HepG2 (cell line): ENCODE data around the gene APOL5. TPM values are rescaled to one million over a fixed set of nuclear protein-coding genes. Genes with fewer than 3 reads are reported as not detected.

Experiments
- ATAC-seq: fragments of 200-7000 bp; cut with Tn5 transposase; 3 replicates; pipeline ENCODE4 v1.9.1; 2020; ENCODE audit warnings: mild to moderate bottlenecking, moderate library complexity
- BruUV-seq: library from RNA; stranded (reverse); fragments of 400-500 nt; replicated peaks from 2 replicates; lab custom pipeline; 2021; lab: Mats Ljungman, UMichigan
- CTCF ChIA-PET: fragments of 300-600 bp; formaldehyde crosslinking; extraction: SDS; loops from one replicate; lab custom pipeline; 2021; ENCODE audit warnings: low total read pairs, inconsistent platforms, low intra/inter-chr PET ratio; lab: Yijun Ruan, JAX
- POLR2A ChIA-PET: fragments of 350-600 bp; sonication (Branson Sonifier 250); formaldehyde crosslinking; loops from one replicate; lab custom pipeline; 2020; ENCODE audit warnings: antibody characterized with exemption, inconsistent platforms; lab: Yijun Ruan, JAX
- DNase-seq: peaks from one replicate; pipeline ENCODE4 v3.0.0-alpha.2; 2015; ENCODE audit warnings: low spot score
- FAIRE-seq: peaks from 3 replicates; lab custom pipeline; 2011; peaks lifted over from hg19 to GRCh38; lab: Jason Lieb, UNC
- H2AFZ ChIP-seq: one replicate; pipeline ENCODE4 v1.6.1; 2011; ENCODE audit warnings: low read length, inconsistent platforms
- H3K27ac ChIP-seq: fragments of 300-600 bp; 3 replicates; pipeline ENCODE4 v1.8.0; 2011; ENCODE audit warnings: mixed run types, mild to moderate bottlenecking, mixed read lengths, low read length, inconsistent platforms; ENCODE audit not compliant: insufficient read depth; ENCODE audit errors: extremely low read length
- H3K27me3 ChIP-seq, 2 experiments: fragments of 200-600 bp in 1 of 2; 2 replicates in 1 of 2; 3 replicates in 1 of 2; pipeline versions ENCODE4 v1.6.0 to v1.8.0; 2011; ENCODE audit warnings: low read length in 2 of 2, mild to moderate bottlenecking in 2 of 2, moderate library complexity in 2 of 2, inconsistent platforms in 1 of 2; ENCODE audit not compliant: insufficient read depth in 2 of 2, control insufficient read depth in 1 of 2
- H3K36me3 ChIP-seq, 2 experiments: fragments of 200-600 bp in 1 of 2; replicated peaks in 1 of 2; 2 replicates in 1 of 2; 3 replicates in 1 of 2; pipeline versions ENCODE4 v1.5.1 to v1.8.0; 2011; ENCODE audit warnings: low read length in 2 of 2, inconsistent platforms in 1 of 2; ENCODE audit not compliant: insufficient read depth in 2 of 2, control insufficient read depth in 1 of 2
- H3K4me1 ChIP-seq: 2 replicates; pipeline ENCODE4 v1.5.1; 2012; ENCODE audit warnings: low read length, inconsistent platforms; ENCODE audit not compliant: insufficient read depth
- H3K4me2 ChIP-seq: 2 replicates; pipeline ENCODE4 v1.6.0; 2011; ENCODE audit warnings: low read depth, low read length, inconsistent platforms
- H3K4me3 ChIP-seq, 3 experiments: fragments of 200-600 bp in 1 of 3; sonication (generic), shearing (Covaris generic) in 1 of 3; replicated peaks in 1 of 3; 2 replicates each; pipeline ENCODE4 v1.5.1; 2011 to 2016; ENCODE audit warnings: low read length in 3 of 3, inconsistent platforms in 2 of 3, low read depth in 2 of 3, mild to moderate bottlenecking in 2 of 3, control low read depth in 1 of 3, mixed read lengths in 1 of 3; ENCODE audit not compliant: insufficient read depth in 1 of 3
- H3K79me2 ChIP-seq: one replicate; pipeline ENCODE4 v1.6.1; 2011; ENCODE audit warnings: low read length, inconsistent platforms; ENCODE audit not compliant: insufficient read depth
- H3K9ac ChIP-seq: 2 replicates; pipeline ENCODE4 v1.6.0; 2011; ENCODE audit warnings: mild to moderate bottlenecking, low read depth, low read length, inconsistent platforms; ENCODE audit not compliant: insufficient read depth
- H3K9me3 ChIP-seq: 2 replicates; pipeline ENCODE4 v1.5.1; 2012; ENCODE audit warnings: mild to moderate bottlenecking, low read length
- H4K20me1 ChIP-seq: 2 replicates; pipeline ENCODE4 v1.6.0; 2011; ENCODE audit warnings: inconsistent platforms, mild to moderate bottlenecking, low read length, moderate library complexity; ENCODE audit not compliant: insufficient read depth
- AGO1 ChIP-seq: fragments of 200-400 bp; formaldehyde crosslinking; IDR thresholded peaks from 2 replicates; pipeline ENCODE4 v1.6.1; 2017; ENCODE audit warnings: mild to moderate bottlenecking, low read depth, low read length, moderate library complexity; ENCODE audit not compliant: poor library complexity, severe bottlenecking
- KDM3A ChIP-seq: IDR thresholded peaks from 2 replicates; pipeline ENCODE4 v1.6.1; 2018; ENCODE audit warnings: low read depth, missing compliant biosample characterization
- MZF1 ChIP-seq: sonication (generic); formaldehyde crosslinking; IDR thresholded peaks from 2 replicates; pipeline ENCODE4 v1.8.1; 2023; ENCODE audit warnings: mild to moderate bottlenecking, missing genetic modification reagents, borderline replicate concordance
- NFYC ChIP-seq: IDR thresholded peaks from 2 replicates; pipeline ENCODE4 v1.6.1; 2016; ENCODE audit warnings: missing genetic modification reagents, missing compliant biosample characterization
- RAD51 ChIP-seq: fragments of 450-650 bp; IDR thresholded peaks from 2 replicates; pipeline ENCODE4 v1.6.1; 2016; ENCODE audit warnings: borderline replicate concordance
- RFXANK ChIP-seq: IDR thresholded peaks from 2 replicates; pipeline ENCODE4 v1.6.1; 2016
- SMARCE1 ChIP-seq: fragments of 450-650 bp; IDR thresholded peaks from 2 replicates; pipeline ENCODE4 v1.6.1; 2017; ENCODE audit warnings: borderline replicate concordance
- STAT5B ChIP-seq: sonication (generic); formaldehyde crosslinking; IDR thresholded peaks from 2 replicates; pipeline ENCODE4 v1.4.0; 2020; ENCODE audit warnings: missing genetic modification reagents
- YY1 ChIP-seq: IDR thresholded peaks from 2 replicates; pipeline ENCODE4 v1.6.1; 2011; ENCODE audit warnings: low read length, low read depth, moderate library complexity, mild to moderate bottlenecking; ENCODE audit not compliant: insufficient read depth, insufficient replicate concordance
- ZFY ChIP-seq: sonication (generic); formaldehyde crosslinking; IDR thresholded peaks from 2 replicates; pipeline ENCODE4 v1.4.0; 2020; ENCODE audit warnings: missing genetic modification reagents
- ZNF530 ChIP-seq: sonication (generic); formaldehyde crosslinking; IDR thresholded peaks from 2 replicates; pipeline ENCODE4 v1.5.0; 2020; ENCODE audit warnings: low read depth, mild to moderate bottlenecking, missing genetic modification reagents
- WGBS: methylation state at CpG from one replicate; pipeline ENCODE4 v1.1.6; 2017; ENCODE audit warnings: low lambda C conversion rate; 5-methylcytosine and 5-hydroxymethylcytosine counted together
- in situ Hi-C: cut with HindIII; loops from 2 replicates; pipeline ENCODE4 v1.10.0; 2017; ENCODE audit warnings: low pct_unique_long_range_greater_than_20kb; ENCODE audit not compliant: extremely low pct_ligation_motif_present
- intact Hi-C: fragments of 100-400 bp; cut with micrococcal nuclease; formaldehyde crosslinking; loops from one replicate; pipeline ENCODE4 v1.10.0; 2022; ENCODE audit not compliant: unreplicated experiment
- polyA plus RNA-seq, 8 experiments: library from polyadenylated mRNA; depleted of rRNA in 3 of 8; stranded (reverse) in 7 of 8; unstranded in 1 of 8; fragments of >200 nt; fragmentation: Illumina TruSeq in 4 of 8; extraction: Trizol in 4 of 8; gene quantifications; 2 replicates each; pipeline versions ENCODE4 v1.2.1 to v1.2.3, GENCODE V29; 2011 to 2016; ENCODE audit warnings: low read depth in 4 of 8, missing spikeins in 1 of 8, mixed read lengths in 1 of 8; ENCODE audit not compliant: insufficient read depth in 1 of 8
- total RNA-seq, 5 experiments: library from RNA; depleted of rRNA; stranded (reverse); fragments of >200 nt; fragmentation: Illumina TruSeq; extraction: Trizol; gene quantifications; 2 replicates each; pipeline ENCODE4 v1.2.3, GENCODE V29; 2016; ENCODE audit warnings: low read depth in 1 of 5
- TF ChIP-seq, protein P1 (sequence below): sonication (generic); formaldehyde crosslinking; IDR thresholded peaks from 2 replicates; pipeline ENCODE4 v1.4.0; 2020; ENCODE audit warnings: missing genetic modification reagents, mild to moderate bottlenecking, borderline replicate concordance
- TF ChIP-seq, protein P2 (sequence below), 2 experiments: fragments of 450-650 bp in 1 of 2; sonication (generic) in 1 of 2; formaldehyde crosslinking; IDR thresholded peaks; 2 replicates each; pipeline versions ENCODE4 v1.5.0 to v1.8.0; 2020 to 2022; ENCODE audit warnings: mild to moderate bottlenecking in 1 of 2, missing genetic modification reagents in 1 of 2

Gene APOL5
- total and polyA plus RNA-seq, 2 of the 13 experiments (the other 11 are each of a cell fraction or from before 2014, with no cell fraction given): not detected

- no TSS peak for BruUV-seq
- intact Hi-C loops: no loop called here
- H3K4me3 ChIP-seq: no peak overlapping the region
- no peak for DNase-seq
- H4K20me1 ChIP-seq: no peaks in the 10 kb centered on the region
- H3K4me2 ChIP-seq: no peak overlapping the region
- TF ChIP-seq MZF1 (no peak), ZFY (CRISPR knock-in tag) (no peak), AGO1 (no peak), ZNF530 (CRISPR knock-in tag) (no peak), STAT5B (CRISPR knock-in tag) (no peak), RFXANK (CRISPR knock-in tag) (no peak), KDM3A (no peak), NFYC (CRISPR knock-in tag) (no peak), RAD51 (no peak), SMARCE1 (no peak), YY1 (no peak)
- TF ChIP-seq, protein P1, sequence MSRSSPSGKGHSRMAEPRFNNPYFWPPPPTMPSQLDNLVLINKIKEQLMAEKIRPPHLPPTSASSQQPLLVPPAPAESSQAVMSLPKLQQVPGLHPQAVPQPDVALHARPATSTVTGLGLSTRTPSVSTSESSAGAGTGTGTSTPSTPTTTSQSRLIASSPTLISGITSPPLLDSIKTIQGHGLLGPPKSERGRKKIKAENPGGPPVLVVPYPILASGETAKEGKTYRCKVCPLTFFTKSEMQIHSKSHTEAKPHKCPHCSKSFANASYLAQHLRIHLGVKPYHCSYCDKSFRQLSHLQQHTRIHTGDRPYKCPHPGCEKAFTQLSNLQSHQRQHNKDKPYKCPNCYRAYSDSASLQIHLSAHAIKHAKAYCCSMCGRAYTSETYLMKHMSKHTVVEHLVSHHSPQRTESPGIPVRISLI (CRISPR knock-in tag): no peak
- TF ChIP-seq, protein P2, sequence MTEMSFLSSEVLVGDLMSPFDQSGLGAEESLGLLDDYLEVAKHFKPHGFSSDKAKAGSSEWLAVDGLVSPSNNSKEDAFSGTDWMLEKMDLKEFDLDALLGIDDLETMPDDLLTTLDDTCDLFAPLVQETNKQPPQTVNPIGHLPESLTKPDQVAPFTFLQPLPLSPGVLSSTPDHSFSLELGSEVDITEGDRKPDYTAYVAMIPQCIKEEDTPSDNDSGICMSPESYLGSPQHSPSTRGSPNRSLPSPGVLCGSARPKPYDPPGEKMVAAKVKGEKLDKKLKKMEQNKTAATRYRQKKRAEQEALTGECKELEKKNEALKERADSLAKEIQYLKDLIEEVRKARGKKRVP (CRISPR knock-in tag; IDR thresholded peaks at IDR 0.05): no peak
- no peak for FAIRE-seq
- no peak overlapping the region for H2AFZ ChIP-seq
- no peaks in the 10 kb centered on the region for H3K36me3 ChIP-seq
- H3K27me3 ChIP-seq: no peaks in the 10 kb centered on the region
- no peaks in the 10 kb centered on the region for H3K79me2 ChIP-seq
- peaks cover 29% of the 10 kb centered on the region for H3K4me1 ChIP-seq
- in situ Hi-C loops: no loop called here
- no peak for ATAC-seq
- CTCF ChIA-PET: no interaction called here
- POLR2A ChIA-PET: no interaction called here
- 56% methylated on average over 4 of the region's 4 CpGs for WGBS
- no peak overlapping the region for H3K9ac ChIP-seq
- no peak overlapping the region for H3K27ac ChIP-seq
- no peaks in the 10 kb centered on the region; the same call in 1 of the 2 replicates for H3K9me3 ChIP-seq
Measured at GRCh38 chr22:35711336-35711735, 6.3 kb upstream of the APOL5 start.
